Umbilical cord (tissue), 2 donors: ENCODE results near the gene SIRPB2. TPM values are rescaled to one million over a fixed set of nuclear protein-coding genes. Genes with fewer than 3 reads are reported as not detected.
A peak's percentile ranks its signal among the peaks of the same experiment; 100 is the strongest.

Experiments
- DNase-seq: peaks from one replicate; pipeline ENCODE4 v3.0.0-alpha.2; 2015; ENCODE audit warnings: low spot score
- total RNA-seq: library from RNA; depleted of rRNA; stranded (reverse); fragments of >200 nt; gene quantifications from one replicate; pipeline ENCODE4 v1.2.3, GENCODE V29; 2014; ENCODE audit warnings: low replicate concordance; ENCODE audit not compliant: insufficient read depth

The SIRPB2 gene
- 16.9 TPM for total RNA-seq

DNA sequence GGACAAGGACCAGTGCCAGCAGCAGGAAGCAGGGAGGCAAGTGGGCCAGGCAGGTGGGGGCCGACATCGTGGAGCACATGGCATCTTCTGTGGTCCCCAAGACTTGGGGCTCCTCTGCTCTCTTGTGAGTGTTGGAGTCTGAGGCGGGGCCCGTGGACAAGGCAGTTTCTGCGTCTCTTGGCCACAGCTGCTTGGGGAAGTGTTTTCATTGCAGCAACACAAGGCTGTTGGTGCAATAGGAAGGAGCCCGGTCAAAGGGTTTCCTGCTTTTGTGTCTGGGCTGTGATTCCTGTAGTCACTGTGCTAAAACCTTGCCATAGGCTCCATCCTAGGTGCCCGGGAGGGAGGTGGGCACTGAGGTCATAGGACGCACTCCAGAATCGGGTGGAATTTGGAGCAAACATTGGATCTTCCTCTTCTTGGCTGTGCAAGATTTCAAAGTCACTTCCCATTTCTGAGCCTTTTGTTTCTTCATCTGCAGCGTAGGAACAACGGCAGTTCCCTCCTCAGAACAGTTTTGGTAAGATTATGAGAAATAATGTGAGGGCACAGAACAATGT is at the start of gene SIRPB2:
Gene SIRPB2, minus strand, starts transcription at position 140 of the 560 bp plus-strand sequence. Its CDS starts 61 bp downstream, at position 79.
- peak; percentile 54 for DNase-seq

DNA sequence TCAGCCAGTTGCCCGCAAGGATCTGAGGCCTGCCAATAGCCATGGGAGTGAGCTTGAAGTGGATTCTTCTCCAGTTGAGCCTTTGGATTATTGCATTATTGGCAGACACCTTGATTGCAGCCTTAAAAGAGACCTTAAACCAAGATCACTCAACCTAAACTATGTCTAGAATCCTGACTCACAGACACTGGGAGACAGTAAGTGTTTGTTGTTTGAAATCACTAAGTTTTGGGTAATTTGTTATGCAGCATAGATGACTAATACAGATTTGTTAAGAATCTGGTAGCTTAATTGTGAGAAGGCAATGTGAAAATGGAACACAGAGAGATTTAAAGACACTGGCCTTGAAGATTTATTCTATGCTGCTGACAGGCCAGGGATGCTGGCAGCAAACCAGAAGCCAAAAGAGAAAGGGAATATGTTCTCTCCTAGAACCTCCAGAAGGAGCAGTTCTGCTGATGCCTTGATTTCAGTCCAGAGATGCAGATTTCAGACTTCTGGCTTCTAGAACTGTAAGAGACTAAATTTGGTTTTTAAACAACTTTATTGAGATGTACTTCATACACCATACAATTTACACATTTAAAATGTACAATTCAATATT is 48.7 kb upstream of the SIRPB2 start:
- DNase-seq = no peak

DNA sequence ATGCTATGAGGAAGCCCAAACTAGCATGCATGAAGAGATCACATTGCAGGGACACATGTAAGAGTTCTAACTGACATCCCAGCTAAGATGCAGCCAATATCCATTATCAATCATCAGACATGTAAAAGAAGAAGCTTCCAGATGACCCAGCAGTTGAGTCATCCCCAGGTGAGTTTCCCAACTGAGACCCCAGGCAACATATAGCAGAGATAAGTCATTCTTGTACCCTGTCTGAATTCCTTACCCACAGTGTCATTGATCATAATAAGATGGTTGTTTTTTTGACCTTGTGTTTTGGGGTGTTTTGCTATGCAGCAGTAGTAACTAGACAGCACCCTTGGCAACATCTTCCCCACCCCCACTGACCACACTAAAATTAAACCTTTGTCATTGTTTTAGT is 47.4 kb upstream of the SIRPB2 start:
- no peak for DNase-seq

DNA sequence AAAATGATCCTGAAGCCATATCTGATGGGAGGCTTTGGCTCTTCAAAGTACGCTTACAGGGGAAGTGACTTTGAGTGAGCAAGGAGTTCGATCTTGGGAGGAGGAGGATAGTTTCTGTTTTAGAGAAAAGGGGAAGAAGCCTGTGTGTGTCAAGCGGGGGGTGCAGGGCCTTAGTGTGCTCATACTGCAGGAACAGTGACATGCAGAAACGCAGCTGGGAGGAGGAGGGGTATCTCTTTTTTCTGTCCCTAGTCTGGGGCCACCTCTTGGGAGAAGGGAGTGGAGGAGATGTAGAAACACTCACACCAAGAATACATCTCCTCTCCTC is 46.5 kb upstream of the SIRPB2 start:
- DNase-seq = peak; percentile 40

DNA sequence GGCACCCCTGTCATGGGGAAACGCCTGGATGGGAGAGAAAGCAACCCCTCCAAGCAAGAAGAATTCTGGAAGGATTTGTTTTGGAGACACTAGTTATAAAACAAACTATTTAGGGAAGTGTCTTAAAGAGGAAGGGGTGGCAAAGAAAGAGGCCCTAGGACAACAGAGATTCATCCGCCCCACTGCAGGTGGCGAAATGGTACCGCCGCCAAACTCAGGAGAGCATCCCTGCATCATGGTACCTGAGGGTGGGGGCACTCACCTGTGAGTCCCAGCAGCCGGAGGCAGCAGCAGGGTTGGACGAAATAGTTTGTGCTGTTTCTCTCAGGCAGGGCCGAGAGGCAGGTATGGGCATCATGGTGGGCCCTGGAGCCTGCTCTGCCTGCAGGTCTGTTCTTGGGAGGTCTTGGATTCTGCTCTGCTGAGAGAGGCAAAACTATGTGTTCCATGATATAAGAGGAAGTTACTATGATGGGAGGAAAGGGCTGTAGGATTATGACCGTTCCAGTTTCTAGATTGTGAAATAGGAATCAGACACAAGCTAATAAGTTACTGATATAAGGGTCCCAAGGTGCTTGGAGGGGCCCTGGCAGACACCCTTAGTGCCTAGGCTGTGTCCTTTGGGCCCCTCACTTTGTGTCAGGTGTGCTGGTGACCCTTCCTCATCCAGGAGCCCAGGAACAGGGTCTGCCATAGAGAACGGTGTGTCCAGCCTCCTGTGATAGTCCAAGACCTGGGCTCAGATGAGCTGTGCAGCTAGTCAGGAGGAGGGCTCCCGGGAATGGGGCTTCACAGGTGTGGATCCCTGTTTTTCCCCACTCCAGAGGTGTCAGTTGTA is 45.9 kb upstream of the SIRPB2 start:
- peak; percentile 17 for DNase-seq

DNA sequence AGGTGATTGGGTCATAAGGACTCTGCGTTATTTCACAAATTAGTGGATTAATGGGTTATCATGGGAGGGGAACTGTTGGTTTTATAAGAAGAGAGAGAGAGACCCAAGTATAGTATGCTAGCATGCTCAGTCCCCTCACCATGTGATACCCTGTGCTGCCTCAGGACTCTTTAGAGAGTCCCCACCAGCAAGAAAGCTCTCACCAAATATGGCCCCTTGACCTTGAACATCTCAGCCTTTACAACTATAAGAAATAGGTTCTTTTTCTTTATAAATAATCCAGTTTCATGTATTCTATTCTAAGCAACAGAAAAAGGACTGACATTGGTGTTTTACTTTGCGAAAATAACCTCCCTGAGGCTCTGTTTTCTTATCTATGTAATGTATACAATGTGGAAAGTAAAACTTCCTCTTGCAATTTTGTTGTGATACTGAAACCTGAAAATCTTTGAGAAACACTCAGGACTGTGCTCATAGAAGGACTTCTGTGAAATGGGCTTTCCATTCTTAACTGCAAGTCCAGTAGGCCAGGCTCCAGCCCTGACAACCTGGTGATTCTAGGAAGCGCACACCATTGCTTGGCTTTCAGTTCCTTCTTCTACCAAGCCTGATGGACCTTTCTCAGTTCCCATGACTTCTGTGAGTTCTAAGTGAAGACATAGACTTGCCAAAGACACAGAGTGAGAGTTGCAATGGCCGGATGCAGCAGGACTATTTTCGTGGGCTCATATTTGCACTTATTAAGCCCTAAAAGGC is 44.4 kb upstream of the SIRPB2 start:
- DNase-seq = peak; percentile 39

DNA sequence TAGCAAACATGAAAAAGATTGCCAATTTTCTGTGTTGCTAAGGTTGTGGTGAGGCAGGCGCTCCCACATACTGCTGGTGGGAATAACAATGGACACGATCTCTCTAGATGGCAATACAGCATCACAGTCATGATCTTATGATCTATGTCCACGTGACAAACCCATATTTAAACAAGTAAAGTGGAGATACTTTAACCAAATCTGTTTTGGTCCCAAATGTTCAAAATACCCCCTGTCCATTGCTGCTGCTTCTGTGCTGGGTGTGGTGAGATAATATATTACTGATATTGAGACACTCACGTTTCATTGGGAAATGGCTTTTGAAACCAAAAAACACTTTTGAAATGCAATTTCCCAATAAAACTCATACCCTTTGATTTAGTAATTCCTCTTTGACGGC is 43.3 kb upstream of the SIRPB2 start:
- DNase-seq = no peak

DNA sequence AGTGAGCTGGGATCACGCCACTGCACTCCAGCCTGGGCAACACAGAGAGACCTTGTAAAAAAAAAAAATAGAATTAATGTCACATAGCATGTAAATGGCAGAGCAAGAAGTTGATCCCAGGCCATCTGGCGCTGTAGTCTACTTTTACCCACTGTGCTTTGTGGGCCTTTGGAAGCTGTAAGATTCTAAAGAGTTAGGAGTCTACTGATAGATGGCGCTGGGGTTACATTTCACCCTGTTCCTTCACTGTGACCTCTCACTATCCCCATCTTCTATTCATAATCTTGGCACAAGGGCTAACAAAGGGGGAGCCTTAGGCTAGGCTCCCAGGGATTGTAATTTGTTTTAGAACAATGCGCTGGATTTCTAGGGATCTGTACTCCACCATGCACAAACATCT is 41.8 kb upstream of the SIRPB2 start:
- no peak for DNase-seq

DNA sequence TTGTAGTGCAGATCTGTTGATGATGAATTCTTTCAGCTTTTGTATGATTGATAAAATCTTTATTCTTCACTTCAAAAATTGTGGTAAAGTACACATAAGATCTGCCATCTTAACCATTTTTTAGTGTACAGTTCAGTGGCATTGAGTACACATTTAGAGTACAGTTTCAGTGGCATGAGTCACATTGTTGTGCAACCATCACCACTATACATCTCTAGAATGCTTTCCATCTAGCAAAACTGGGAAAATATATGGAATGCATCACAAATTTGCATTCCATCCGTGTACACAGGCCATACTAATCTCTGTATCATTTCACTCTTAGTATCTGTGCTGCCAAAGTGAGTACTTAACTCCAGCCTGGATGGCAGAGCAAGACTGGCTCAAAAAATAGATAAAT is 37.6 kb upstream of the SIRPB2 start:
- no peak for DNase-seq

DNA sequence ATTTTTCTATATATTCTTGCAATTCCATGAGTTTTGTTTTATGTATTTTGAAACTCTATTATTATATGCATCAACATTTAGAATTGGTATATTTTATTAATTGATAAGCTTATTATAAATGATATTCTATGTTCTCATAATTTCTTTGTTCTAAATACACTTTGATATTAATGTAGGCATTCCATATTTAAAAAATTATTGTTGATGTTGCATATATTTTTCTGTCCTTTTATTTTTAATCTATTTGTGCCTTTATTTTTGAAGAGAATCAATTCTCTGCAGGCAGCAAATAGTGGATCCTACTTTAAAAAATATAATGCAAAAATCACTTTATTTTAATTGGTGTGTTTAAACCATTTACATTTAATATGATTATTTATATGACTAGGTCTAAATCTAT is 36.7 kb upstream of the SIRPB2 start:
- DNase-seq = no peak

DNA sequence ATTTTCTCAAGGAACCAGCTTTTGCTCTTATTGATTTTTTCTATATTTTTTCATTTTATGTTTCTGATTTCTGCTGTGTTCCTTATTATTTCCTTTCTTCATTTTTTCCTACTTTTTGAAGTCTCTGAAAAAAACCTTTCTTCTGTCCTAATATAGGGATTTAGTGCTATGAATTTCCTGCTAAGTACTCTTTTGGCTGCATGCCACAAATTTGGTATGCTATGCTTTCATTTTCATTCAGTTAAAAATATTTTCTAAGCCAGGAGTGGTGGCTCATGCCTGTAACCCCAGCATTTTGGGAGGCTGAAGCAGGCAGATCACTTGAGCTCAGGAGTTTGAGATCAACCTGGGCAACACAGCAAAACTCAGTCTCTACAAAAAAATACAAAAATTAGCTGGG is 35.7 kb upstream of the SIRPB2 start:
- DNase-seq = no peak

DNA sequence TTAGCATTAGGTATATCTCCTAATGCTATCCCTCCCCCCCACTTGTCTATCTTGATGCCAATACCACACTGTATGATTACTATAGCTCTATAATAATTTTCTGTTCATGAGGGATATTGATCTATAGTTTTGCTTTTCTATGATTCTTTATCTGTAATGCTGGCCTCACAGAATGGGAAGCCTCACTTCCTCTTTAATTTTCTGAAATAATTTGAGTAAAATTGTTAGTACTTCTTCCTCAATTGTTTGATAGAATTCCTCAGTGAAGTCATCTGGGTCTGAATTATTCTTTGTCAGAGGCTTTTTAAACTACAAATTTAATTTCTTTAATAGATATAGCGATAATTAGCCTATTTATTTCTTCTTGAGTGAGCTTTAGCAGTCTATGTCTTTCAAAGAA is 35.1 kb upstream of the SIRPB2 start:
- DNase-seq = no peak

DNA sequence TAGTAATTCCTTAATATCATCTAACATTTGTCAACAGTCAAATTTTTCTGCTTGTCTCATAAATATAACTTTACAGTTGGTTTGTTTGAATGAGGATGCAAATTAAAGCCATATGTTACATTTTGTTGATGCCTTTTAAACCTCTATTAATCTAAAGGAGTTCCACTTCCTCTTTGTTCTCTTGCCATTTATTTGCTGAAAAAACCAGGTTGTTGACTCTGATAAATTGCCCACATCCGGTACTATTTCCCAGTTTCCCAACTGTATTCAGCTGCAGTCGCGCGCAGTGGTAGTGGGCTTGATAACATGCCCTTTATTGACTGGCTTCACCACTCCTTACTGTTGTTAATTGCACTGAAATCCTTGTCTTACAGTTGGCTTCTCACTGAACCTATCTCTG is 32.8 kb upstream of the SIRPB2 start:
- no peak for DNase-seq

DNA sequence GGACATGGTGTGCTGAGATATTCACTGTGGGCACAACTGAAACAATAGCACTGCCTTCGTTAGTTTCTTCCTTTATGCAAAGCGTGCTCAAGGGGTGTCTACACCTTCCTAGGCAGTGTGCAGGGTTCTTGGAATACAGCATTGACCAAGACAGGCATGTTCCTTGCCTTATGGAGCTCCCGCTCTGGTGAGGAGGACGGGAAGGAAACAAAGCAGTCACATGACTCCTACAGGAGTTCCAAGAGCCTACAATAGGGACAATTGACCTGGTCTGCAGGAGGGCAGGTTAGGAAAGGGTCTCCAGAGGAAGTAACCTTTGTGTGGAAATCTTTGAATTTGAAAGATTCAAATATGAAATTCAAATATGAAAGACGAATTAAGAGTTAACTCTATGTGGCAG is 25.8 kb upstream of the SIRPB2 start:
- no peak for DNase-seq

DNA sequence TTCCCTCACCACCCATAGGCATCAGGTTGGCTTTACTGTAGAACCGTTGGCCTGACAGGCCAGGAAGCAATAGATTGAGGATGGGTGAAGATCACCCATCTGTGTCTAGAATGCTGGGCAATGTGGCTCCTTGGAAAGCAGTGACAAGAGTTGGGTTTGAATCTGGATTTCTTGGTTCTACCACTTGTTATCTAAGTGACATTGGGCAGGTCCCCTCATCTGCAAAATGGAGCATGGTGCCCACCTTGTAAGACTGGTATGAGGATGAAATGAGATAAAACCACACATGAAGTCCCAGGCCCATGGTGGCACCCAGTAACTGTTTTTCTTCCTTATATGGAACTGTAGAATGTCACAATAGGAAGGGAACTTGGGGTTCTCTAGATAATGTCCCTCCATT is 22.6 kb upstream of the SIRPB2 start:
- no peak for DNase-seq

DNA sequence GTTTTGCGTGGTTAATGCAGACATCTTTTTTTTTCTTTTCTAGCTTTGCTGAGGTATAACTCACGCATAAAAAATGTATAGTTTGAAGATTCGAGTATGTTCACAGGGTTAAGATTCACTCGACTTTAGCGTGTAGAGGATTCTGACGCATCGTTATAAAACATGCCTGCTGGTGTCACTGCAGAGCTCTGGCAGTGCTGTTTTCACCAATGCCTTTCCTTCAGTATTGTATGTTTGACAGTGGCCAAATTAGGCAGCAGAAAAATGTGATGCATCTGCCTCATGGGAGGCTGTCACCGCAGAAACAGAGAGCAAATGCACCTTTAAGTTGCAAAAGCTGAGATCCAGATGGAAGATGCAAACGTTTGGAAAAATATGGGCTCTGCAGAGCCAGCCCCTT is 18.0 kb upstream of the SIRPB2 start:
- DNase-seq = no peak

DNA sequence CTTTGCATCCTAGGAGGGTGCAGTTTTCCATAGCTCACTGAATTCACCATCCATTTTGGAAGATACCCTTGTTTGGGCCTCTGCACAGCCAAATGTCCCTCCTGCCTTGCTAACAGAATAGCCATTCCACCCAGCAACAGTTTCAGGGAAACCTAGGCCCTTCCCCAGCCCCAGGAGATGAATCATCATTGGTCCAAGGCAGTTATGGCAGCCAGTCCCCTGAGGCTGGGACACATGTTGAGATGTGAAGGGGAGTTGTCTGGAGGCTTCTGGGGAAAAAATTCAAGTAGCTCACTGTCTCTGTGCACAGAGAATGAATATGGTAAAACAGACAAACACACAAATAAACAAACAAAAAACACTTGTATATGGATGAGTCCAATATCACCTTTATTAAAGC is 17.4 kb upstream of the SIRPB2 start:
- no peak for DNase-seq

DNA sequence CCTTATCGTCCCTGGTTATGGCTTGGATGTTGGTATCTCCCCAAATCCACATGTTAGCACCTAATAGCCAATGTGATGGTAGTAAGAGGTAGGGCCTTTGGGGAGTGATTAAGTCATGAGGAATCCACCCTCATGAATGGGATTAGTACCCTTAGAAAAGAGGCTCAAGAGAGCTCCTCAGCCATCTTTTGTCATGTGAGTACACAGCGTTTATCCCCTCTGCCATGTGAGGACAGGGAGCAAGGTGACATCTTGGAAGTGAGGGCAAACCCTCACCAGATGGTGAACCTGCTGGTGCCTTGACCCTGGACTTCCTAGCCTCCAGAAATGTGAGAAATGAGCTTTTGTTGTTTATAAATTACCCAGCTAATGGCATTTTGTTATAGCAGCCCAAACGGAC is 16.1 kb upstream of the SIRPB2 start:
- no peak for DNase-seq

DNA sequence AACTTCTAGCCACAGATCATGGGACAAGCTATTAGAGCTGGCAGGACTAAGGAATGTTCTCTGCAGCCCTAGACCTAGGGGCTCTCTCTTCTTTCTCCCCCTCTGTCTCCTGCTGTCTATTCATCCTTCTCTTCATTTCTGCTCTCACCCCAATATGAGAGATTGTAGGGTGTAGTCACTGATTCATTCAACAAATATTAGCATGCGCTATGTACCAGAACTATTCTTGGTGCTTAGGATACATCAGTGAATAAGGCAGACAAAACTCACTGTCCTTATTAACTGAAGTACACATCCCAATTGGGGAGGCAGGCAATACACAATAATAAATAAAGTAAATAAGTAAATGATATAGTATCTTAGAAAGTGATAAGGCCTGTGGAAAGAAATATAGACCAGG is 14.7 kb upstream of the SIRPB2 start:
- DNase-seq = no peak

DNA sequence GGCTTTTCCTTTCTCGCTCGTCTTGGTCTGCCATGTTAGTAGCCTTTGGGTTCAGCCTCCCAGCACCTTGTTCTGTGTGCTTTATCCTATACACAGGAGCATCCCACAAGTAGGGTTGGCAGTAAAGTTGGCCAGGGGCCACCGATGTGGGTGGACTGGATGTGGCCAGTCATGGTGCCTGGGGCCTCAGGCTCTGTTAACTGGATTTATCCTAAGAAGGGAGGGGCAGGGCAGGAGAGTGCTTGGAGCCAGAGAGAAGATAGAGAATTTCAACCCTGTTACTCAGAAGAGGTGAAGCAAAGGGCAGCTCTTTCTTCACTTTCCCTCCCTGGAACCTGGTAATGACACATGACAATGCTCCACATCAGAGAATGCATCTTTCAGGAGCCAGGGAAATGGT is 14.1 kb upstream of the SIRPB2 start:
- DNase-seq = no peak

DNA sequence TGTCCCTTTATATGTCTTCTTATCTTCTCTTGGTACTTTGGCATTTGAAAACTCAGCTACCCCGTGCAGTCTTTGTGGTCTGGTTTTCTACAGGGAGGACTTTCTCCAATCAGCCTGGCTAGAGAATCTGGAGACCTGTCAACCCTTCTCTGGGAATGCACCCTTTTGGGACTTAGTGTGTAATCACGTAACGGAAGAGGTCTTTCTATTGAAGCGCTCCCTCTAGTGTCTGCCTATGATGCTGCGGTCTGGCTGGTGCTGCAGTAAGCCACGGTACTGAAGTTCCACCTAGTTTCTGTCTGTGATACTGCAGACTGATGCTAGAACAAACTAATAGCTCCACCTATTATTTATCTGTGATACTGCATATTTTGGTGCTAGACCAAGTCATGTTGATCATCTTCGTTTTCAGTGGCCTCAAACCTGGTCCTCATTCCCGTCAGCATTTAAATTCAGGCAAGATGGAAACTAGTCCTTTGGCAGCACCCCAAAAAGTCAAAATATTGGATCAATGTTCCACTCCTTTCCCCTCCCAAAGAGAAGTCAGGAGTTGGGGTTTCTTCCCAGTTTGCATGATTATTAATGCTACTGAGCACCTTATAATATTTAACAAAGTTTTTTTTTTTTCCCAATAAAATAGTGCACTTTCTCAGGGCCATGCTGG is 12.5 kb upstream of the SIRPB2 start:
- peak; percentile 69 for DNase-seq

DNA sequence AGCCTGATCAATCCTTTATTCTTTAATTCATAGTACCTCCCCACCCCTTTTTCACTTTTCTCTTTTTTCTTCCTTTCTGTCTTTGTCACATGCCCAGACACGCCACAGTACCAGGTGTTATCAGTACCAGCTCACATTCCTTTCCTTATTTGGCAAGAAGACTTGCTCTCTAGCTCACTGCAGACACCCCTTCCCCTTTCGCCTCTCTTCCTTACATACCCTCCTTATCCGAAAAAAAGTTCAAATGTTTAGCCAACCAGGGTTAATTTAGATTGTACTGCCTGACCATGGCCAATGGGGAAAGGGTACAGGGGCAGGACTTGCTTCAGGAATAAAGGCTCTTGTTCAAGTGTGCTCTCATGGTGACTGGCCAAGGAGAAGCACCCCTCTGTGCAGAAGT is 9.3 kb upstream of the SIRPB2 start:
- DNase-seq = no peak
